Fibroblast of lung (primary cell): ENCODE data around the gene ABCB1. TPM values are rescaled to one million over a fixed set of nuclear protein-coding genes. Genes with fewer than 3 reads are reported as not detected.

Experiments
- DNase-seq, 2 donors: peaks; one replicate each; pipeline versions ENCODE4 v3.0.0 to v3.0.0-alpha.2; 2010; ENCODE audit warnings: low read depth in 2 of 2
- H2AFZ ChIP-seq: 2 replicates; pipeline ENCODE4 v1.5.1; 2012; ENCODE audit warnings: low read length, control low read depth, inconsistent platforms
- H3K27ac ChIP-seq: 2 replicates; pipeline ENCODE4 v1.5.1; 2011; ENCODE audit warnings: low read length, control low read depth; ENCODE audit not compliant: insufficient read depth
- H3K27me3 ChIP-seq: 2 replicates; pipeline ENCODE4 v1.5.1; 2011; ENCODE audit warnings: mild to moderate bottlenecking, low read length; ENCODE audit not compliant: control insufficient read depth, insufficient read depth
- H3K36me3 ChIP-seq: 2 replicates; pipeline ENCODE4 v1.5.1; 2011; ENCODE audit warnings: low read length; ENCODE audit not compliant: control insufficient read depth, insufficient read depth
- H3K4me1 ChIP-seq: 2 replicates; pipeline ENCODE4 v1.5.1; 2011; ENCODE audit warnings: low read length; ENCODE audit not compliant: control insufficient read depth, insufficient read depth; ENCODE audit errors: extremely low read depth
- H3K4me2 ChIP-seq: 2 replicates; pipeline ENCODE4 v1.5.1; 2011; ENCODE audit warnings: low read length, control low read depth; ENCODE audit not compliant: insufficient read depth; ENCODE audit errors: extremely low read depth
- H3K4me3 ChIP-seq, 4 experiments: fragments of 200-600 bp in 1 of 4; sonication (generic) in 1 of 4; replicated peaks in 1 of 4; 2 replicates each; pipeline ENCODE4 v1.5.1; 2011 to 2016; ENCODE audit warnings: low read length in 4 of 4, low read depth in 3 of 4, mild to moderate bottlenecking in 3 of 4, control low read depth in 2 of 4, inconsistent platforms in 1 of 4, mixed read lengths in 1 of 4; ENCODE audit not compliant: insufficient read depth in 1 of 4; ENCODE audit errors: control extremely low read depth in 1 of 4
- H3K79me2 ChIP-seq: 2 replicates; pipeline ENCODE4 v1.5.1; 2012; ENCODE audit warnings: mild to moderate bottlenecking, low read length, inconsistent platforms; ENCODE audit not compliant: control insufficient read depth, insufficient read depth
- H3K9ac ChIP-seq: 2 replicates; pipeline ENCODE4 v1.5.1; 2011; ENCODE audit warnings: mild to moderate bottlenecking, low read length, control low read depth; ENCODE audit not compliant: insufficient read depth
- H3K9me3 ChIP-seq: 2 replicates; pipeline ENCODE4 v1.5.1; 2012; ENCODE audit warnings: low read depth, low read length; ENCODE audit not compliant: control insufficient read depth, insufficient read depth
- H4K20me1 ChIP-seq: 2 replicates; pipeline ENCODE4 v1.5.1; 2011; ENCODE audit warnings: low read length; ENCODE audit not compliant: control insufficient read depth, insufficient read depth; ENCODE audit errors: extremely low read depth
- CTCF ChIP-seq, 2 donors: IDR thresholded peaks in 1 of 2; conservative IDR thresholded peaks in 1 of 2; 1 replicate in 1 of 2; 2 replicates in 1 of 2; pipeline ENCODE4 v1.5.1; 2011 to 2012; ENCODE audit warnings: low read length in 2 of 2, control low read depth in 1 of 2, inconsistent platforms in 1 of 2, low read depth in 1 of 2, mild to moderate bottlenecking in 1 of 2
- EZH2 ChIP-seq: IDR thresholded peaks from 2 replicates; pipeline ENCODE4 v1.5.1; 2012; ENCODE audit warnings: low read length, control low read depth, mild to moderate bottlenecking; ENCODE audit errors: missing control alignments
- polyA plus RNA-seq, 2 donors: library from polyadenylated mRNA; depleted of rRNA in 1 of 2; stranded (reverse) in 1 of 2; unstranded in 1 of 2; fragments of >200 nt; gene quantifications; 2 replicates each; pipeline ENCODE4 v1.2.1, GENCODE V29; 2011 to 2012; ENCODE audit warnings: missing spikeins in 1 of 2
- total RNA-seq: library from RNA; depleted of rRNA; stranded (reverse); fragments of >200 nt; gene quantifications from 2 replicates; pipeline ENCODE4 v1.2.1, GENCODE V29; 2014

ABCB1 gene
- total and polyA plus RNA-seq, 2 donors (not counting 1 experiment from before 2014, with no cell fraction given): 1.1 to 4.8 TPM

GRCh38 chr7:87625101-87625500 lies 24.4 kb upstream of the ABCB1 start:
- no peaks in the 10 kb centered on the region for H4K20me1 ChIP-seq
- H3K36me3 ChIP-seq: no peaks in the 10 kb centered on the region
- H3K4me3 ChIP-seq: no peak overlapping the region
- TF ChIP-seq EZH2 (no peak), CTCF (conservative IDR thresholded peaks at IDR 0.05 in 1 of 2, IDR thresholded peaks at IDR 0.05 in 1 of 2; ENCODE audit: low read depth in 1 of 2, low read length in 2 of 2) (no peak)
- no peaks in the 10 kb centered on the region for H3K9me3 ChIP-seq
- no peaks in the 10 kb centered on the region for H3K4me1 ChIP-seq
- no peaks in the 10 kb centered on the region for H3K27me3 ChIP-seq
- H3K27ac ChIP-seq: no peak overlapping the region
- no peak overlapping the region for H3K4me2 ChIP-seq
- no peak overlapping the region for H2AFZ ChIP-seq
- no peaks in the 10 kb centered on the region for H3K79me2 ChIP-seq
- H3K9ac ChIP-seq: no peak overlapping the region
- DNase-seq: no peak

GRCh38 chr7:87624628-87625027 lies 23.9 kb upstream of the ABCB1 start:
- Histone ChIP-seq H3K27ac (no peak overlapping the region), H3K36me3 (no peaks in the 10 kb centered on the region), H3K4me2 (no peak overlapping the region), H3K4me1 (no peaks in the 10 kb centered on the region), H4K20me1 (no peaks in the 10 kb centered on the region), H3K9me3 (no peaks in the 10 kb centered on the region), H2AFZ (no peak overlapping the region), H3K4me3 (no peak overlapping the region), H3K79me2 (no peaks in the 10 kb centered on the region), H3K27me3 (no peaks in the 10 kb centered on the region), H3K9ac (no peak overlapping the region)
- TF ChIP-seq EZH2 (no peak), CTCF (conservative IDR thresholded peaks at IDR 0.05 in 1 of 2, IDR thresholded peaks at IDR 0.05 in 1 of 2; ENCODE audit: low read depth in 1 of 2, low read length in 2 of 2) (no peak)
- no peak for DNase-seq

GRCh38 chr7:87615197-87615596 lies 14.5 kb upstream of the ABCB1 start:
- H3K4me1 ChIP-seq: no peaks in the 10 kb centered on the region
- H3K4me2 ChIP-seq: no peak overlapping the region
- H4K20me1 ChIP-seq: no peaks in the 10 kb centered on the region
- DNase-seq: no peak
- H3K9ac ChIP-seq: no peak overlapping the region
- H3K27me3 ChIP-seq: no peaks in the 10 kb centered on the region
- TF ChIP-seq EZH2 (no peak), CTCF (conservative IDR thresholded peaks at IDR 0.05 in 1 of 2, IDR thresholded peaks at IDR 0.05 in 1 of 2; ENCODE audit: low read depth in 1 of 2, low read length in 2 of 2) (no peak)
- no peak overlapping the region for H3K27ac ChIP-seq
- no peaks in the 10 kb centered on the region for H3K36me3 ChIP-seq
- no peak overlapping the region for H3K4me3 ChIP-seq
- no peaks in the 10 kb centered on the region for H3K9me3 ChIP-seq
- H3K79me2 ChIP-seq: no peaks in the 10 kb centered on the region
- H2AFZ ChIP-seq: no peak overlapping the region
